HG03135 (cell line): ENCODE results near the gene CAMK1G.
A peak's percentile ranks its signal among the peaks of the same experiment; 100 is the strongest.

Experiments used
- ATAC-seq: cut with Tn5 transposase; IDR thresholded peaks from one replicate; pipeline ENCODE4 v1.9.1; 2021; ENCODE audit warnings: mild to moderate bottlenecking, moderate library complexity; ENCODE audit not compliant: unreplicated experiment

The CAMK1G gene

GRCh38 chr1:209633335-209633997 lies 50.0 kb downstream of the CAMK1G start:
- no peak for ATAC-seq

- no peak for ATAC-seq
These were observed 50.7 kb downstream of the CAMK1G start for GRCh38 chr1:209634005-209634737.

GRCh38 chr1:209635850-209636249 lies 52.3 kb downstream of the CAMK1G start:
- no peak for ATAC-seq

GRCh38 chr1:209641832-209642172 lies 58.3 kb downstream of the CAMK1G start:
- ATAC-seq: no peak

- no peak for ATAC-seq
These were observed 59.3 kb downstream of the CAMK1G start for GRCh38 chr1:209642816-209643215.

GRCh38 chr1:209643285-209644020 lies 59.9 kb downstream of the CAMK1G start:
- ATAC-seq: no peak

- no peak for ATAC-seq
These were observed 62.3 kb downstream of the CAMK1G start for GRCh38 chr1:209645574-209646452.

GRCh38 chr1:209646558-209646957 lies 63.0 kb downstream of the CAMK1G start:
- no peak for ATAC-seq

GRCh38 chr1:209647156-209647555 lies 63.6 kb downstream of the CAMK1G start:
- no peak for ATAC-seq

- no peak for ATAC-seq
These were observed 64.8 kb downstream of the CAMK1G start for GRCh38 chr1:209648346-209648745.

GRCh38 chr1:209648931-209649776 lies 65.6 kb downstream of the CAMK1G start:
- ATAC-seq: no peak

- ATAC-seq: no peak
These were observed 66.9 kb downstream of the CAMK1G start for GRCh38 chr1:209650454-209650853.

GRCh38 chr1:209651138-209651587 lies 67.6 kb downstream of the CAMK1G start:
- peak; percentile 66 for ATAC-seq

GRCh38 chr1:209652121-209652735 lies 68.7 kb downstream of the CAMK1G start, which contains the start of gene LAMB3:
TSS of gene LAMB3 (minus strand) at chr1:209652425. CDS start at chr1:209650944, 1,481 bp downstream.
- no peak for ATAC-seq

GRCh38 chr1:209652873-209653401 lies 69.4 kb downstream of the CAMK1G start:
- ATAC-seq: no peak

- ATAC-seq: peak; percentile 41
These were observed 70.4 kb downstream of the CAMK1G start for GRCh38 chr1:209653915-209654351.

GRCh38 chr1:209655411-209656231 lies 72.1 kb downstream of the CAMK1G start:
- ATAC-seq: no peak
